ENCODE results near the gene SLC6A20.
"Not testable (repeated sequence)": the region's sequence is repeated elsewhere in the genome, so short reads cannot be mapped to it uniquely, and the experiment has no call there.

SLC6A20 gene

DNA sequence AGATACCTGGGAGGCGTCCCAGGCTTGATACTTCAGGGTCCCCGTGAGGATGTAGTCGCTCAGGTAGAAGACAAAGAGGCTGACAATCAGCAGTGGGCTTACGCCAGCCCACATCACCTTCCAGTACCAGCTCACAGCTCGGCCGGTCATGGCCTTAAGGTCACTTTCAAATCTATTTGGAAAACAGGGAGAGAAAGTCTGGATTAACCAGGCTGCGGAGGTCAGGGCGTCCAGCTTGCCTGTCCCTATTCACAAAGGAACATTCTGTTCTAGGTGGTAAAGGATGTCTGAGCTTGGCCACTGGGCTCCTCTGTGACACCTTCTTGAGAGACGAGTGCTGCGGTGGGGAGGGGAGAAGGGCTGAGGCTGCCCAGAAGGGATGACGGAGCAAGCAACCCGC, 36.5 kb downstream of the SLC6A20 start:
- no peak for TF ChIP-seq ZFX (IDR thresholded peaks at IDR 0.05)
- TF ChIP-seq, protein P1, sequence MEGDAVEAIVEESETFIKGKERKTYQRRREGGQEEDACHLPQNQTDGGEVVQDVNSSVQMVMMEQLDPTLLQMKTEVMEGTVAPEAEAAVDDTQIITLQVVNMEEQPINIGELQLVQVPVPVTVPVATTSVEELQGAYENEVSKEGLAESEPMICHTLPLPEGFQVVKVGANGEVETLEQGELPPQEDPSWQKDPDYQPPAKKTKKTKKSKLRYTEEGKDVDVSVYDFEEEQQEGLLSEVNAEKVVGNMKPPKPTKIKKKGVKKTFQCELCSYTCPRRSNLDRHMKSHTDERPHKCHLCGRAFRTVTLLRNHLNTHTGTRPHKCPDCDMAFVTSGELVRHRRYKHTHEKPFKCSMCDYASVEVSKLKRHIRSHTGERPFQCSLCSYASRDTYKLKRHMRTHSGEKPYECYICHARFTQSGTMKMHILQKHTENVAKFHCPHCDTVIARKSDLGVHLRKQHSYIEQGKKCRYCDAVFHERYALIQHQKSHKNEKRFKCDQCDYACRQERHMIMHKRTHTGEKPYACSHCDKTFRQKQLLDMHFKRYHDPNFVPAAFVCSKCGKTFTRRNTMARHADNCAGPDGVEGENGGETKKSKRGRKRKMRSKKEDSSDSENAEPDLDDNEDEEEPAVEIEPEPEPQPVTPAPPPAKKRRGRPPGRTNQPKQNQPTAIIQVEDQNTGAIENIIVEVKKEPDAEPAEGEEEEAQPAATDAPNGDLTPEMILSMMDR (conservative IDR thresholded peaks at IDR 0.05): no peak
- H3K27ac ChIP-seq: no peak overlapping the region

DNA sequence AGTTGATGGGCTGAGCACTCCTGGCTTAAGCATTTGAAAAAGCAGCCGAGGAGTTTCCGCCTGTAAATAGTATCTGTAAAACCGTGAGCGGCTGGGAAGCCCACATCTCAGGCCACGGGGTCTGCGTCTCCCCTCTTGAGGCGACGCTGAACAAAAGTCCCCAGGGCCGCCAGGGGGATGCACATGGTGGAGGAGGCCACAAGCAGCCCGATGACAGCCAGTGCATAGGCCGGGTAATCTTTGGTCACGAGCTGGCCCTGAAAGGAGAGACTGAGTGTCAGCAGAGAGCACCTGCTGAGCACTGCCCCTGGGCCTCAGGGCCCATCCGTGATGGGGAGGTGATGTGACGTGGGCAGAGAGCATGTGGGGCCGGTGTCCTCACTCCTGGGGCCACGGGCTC, 37.5 kb downstream of the SLC6A20 start:
- no peak overlapping the region for H3K27ac ChIP-seq
- TF ChIP-seq, protein P1 (conservative IDR thresholded peaks at IDR 0.05): no peak
- TF ChIP-seq ZFX (IDR thresholded peaks at IDR 0.05): no peak

DNA sequence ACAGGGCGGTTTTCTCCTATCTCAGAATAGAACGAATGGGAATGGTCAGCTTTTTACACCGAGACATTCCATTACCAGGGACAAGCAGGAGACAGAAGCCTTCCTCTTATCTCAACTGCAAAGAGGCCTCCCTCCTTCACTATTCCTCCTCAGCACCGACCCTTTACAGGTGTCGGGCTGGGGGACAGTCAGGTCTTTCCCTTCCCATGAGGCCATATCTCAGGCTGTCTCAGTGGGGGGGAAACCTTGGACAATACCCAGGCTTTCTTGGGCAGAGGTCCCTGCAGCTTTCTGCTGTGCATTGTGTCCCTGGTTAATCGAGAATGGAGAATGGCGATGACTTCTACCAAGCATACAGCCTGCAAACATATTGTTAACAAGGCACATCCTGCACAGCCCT, 39.2 kb downstream of the SLC6A20 start:
- H3K27ac ChIP-seq: not testable (repeated sequence)

- TF ChIP-seq ZFX (IDR thresholded peaks at IDR 0.05): no peak
- TF ChIP-seq, protein P1 (conservative IDR thresholded peaks at IDR 0.05): no peak
- no peak overlapping the region for H3K27ac ChIP-seq
Measured at GRCh38 chr3:45756055-45756454, 40.3 kb downstream of the SLC6A20 start.

DNA sequence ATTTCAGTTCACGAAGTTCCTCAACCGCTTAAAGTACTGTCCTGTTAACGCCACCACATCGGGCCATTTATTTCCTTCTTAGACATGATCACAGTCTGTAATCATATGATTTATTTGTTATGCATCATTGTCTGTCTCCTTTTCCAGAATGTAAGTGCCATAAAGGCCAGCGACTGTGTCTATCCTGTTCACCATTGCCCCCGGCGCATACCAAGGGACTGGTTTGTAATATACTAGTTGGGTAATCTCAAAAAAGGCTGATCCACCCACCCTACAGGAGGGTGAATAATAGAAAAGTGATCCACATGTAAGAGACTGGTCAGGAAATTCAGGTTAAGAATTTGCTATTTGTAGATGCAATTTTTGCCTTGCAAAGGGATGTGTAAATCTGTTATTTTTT, 41.9 kb downstream of the SLC6A20 start:
- no peak for TF ChIP-seq ZFX (IDR thresholded peaks at IDR 0.05)
- TF ChIP-seq, protein P1 (conservative IDR thresholded peaks at IDR 0.05): no peak

DNA sequence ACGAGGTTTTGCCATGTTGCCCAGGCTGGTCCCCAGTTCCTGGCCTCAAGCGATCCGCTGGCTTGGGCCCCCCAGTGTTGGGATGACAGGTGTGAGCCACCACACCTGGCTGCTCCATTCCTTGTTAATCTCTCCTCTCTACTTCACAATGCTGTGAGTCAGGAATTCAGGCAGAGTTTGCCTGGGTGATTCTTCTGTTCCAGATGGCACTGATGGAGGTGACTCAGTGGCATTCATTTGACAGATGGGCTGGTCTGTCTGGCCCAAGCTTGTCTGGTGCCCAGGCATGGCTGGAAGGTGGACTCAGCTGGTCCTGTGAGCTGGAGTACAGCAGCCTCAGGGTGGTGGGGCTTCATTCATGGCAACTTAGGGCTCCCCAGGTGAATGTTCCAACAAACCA, 43.2 kb downstream of the SLC6A20 start:
- H3K27ac ChIP-seq: no peak overlapping the region
- TF ChIP-seq, protein P1 (conservative IDR thresholded peaks at IDR 0.05): no peak
- TF ChIP-seq ZFX (IDR thresholded peaks at IDR 0.05): no peak

More for the DNA sequence above, 41.9 kb downstream of the SLC6A20 start:
- no peak overlapping the region for H3K27ac ChIP-seq

- H3K27ac ChIP-seq: no peak overlapping the region
- TF ChIP-seq ZFX (IDR thresholded peaks at IDR 0.05): no peak
- TF ChIP-seq, protein P1 (conservative IDR thresholded peaks at IDR 0.05): no peak
Measured at GRCh38 chr3:45751537-45752242, 44.6 kb downstream of the SLC6A20 start.

- TF ChIP-seq, protein P1 (conservative IDR thresholded peaks at IDR 0.05): no peak
- TF ChIP-seq ZFX (IDR thresholded peaks at IDR 0.05): no peak
- no peak overlapping the region for H3K27ac ChIP-seq
Measured at GRCh38 chr3:45749880-45750279, 46.5 kb downstream of the SLC6A20 start.

DNA sequence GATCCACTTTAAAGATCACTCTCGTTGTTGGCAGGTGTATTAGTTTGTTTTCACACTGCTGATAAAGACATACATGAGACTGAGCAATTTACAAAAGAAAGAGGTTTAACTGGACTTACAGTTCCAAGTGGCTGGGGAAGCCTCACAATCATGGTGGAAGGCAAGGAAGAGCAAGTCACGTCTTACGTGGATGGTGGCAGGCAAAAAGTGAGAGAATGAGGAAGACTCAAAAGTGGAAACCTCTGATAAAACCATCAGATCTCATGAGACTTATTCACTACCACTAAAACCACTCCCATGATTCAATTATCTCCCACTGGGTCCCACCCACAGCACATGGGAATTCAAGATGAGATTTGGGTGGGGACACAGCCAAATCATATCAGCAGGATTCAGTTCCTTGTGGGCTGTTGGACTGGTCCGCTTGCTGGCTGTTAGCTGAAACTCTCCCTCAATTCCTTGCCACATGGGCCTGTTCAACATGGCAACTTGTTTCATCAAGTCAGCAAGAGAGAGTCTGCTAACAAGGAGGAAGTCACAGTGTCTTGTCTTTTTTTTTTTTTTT, 47.2 kb downstream of the SLC6A20 start:
- H3K27ac ChIP-seq: not testable (repeated sequence)
